SKM-1 treated with dmso at 0.1 percent for 144 hours (cell line): ENCODE results near the gene IL31RA.

Experiments
- DNase-seq: peaks from one replicate; lab custom pipeline; 2025; ENCODE audit not compliant: unreplicated experiment; lab: John Stamatoyannopoulos, UW

The IL31RA gene

DNA sequence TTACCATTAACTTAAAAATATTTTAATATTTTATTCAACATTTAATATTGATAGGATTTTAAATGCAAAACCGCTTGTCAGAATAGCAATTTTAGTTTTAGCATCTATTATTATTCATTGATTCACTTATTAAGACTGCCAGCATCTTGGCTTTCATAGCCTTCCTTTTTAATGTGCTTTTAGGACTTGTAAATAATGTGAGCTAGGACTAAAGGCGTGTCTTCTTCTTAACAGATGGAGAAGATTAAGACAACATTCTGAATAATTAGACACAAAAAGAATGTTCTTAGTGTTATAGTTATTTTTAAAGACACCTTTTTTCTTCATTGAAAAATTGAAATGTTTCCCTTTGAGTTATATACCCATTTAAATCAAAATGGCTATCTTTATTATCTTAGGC lies 6.9 kb downstream of the IL31RA start:
- no peak for DNase-seq

DNA sequence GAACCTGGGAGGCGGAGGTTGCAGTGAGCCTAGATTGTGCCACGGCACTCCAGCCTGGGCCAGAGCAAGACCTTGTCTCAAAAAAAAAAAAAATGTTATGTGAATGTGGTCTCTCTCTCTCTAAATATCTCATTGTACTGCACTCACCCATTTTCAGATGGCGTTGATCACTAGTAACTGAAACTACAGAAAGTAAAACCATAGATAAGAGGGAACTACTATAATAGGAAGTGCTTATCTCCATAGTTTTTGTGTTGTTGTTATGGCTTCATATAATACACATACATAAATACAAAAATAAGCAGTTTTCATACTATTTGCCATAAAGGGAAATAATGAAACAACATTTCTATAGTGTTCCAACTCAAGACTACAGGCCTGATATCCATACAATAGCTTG lies 9.1 kb downstream of the IL31RA start:
- DNase-seq, result no peak

DNA sequence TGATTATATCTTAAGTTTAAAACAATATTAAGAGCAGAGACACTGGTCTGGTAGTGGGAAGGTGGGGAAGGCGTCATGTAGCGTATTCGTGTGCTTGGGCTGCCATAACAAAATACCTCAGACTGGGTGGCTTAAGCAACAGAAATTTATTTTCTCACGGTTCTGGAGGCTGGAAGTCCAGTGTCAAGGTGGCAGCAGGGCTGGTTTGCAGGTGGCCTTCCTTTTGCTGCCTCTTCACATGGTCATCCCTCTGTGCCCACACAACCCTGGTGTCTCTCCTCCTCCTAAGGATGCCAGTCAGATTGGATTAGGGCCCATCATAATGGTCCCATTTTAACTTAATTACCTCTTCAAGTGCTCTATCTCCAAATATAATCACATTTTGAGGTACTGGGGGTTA lies 9.6 kb downstream of the IL31RA start:
- DNase-seq, result no peak

GRCh38 chr5:55864606-55865541 lies 13.7 kb downstream of the IL31RA start:
- DNase-seq, result peak; percentile 84

DNA sequence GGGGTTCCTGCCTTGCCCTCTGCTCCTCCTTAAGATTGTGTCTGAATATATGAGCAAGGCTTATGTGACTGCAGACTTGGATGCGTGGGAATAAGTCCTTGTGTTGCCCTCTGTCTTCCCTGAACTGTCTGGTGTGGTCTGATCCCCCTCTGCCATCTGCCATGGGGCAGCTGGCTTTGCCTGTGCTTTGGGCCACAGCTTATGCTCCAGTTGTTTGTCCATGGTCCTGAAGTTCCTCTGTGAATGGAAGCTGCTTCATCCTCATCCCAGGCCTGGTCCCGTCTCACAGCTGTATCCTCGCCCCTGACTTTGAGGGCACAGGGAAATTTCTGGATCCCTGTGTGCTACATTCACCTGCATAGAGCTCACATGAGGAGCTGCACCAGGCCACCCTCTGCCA lies 14.7 kb downstream of the IL31RA start:
- no peak for DNase-seq

DNA sequence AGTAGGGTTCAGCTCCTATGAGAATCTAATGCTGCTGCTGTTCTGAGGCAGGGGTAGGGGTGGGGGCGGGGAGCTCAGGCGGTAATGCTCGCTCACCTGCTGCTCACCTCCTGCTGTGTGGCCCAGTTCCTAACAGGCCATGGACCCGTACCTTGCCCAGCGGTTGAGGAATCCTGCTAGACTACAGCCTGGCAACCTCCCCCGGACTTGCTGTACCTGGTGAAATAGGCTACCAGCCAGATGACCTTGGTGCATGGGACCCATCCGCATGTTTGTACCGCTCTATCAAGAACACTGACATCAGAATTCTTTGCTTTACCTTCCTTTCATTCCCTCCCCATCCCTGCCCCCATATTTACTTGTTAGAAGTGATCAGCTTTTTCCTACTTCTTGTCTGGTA lies 15.3 kb downstream of the IL31RA start:
- DNase-seq, result no peak

DNA sequence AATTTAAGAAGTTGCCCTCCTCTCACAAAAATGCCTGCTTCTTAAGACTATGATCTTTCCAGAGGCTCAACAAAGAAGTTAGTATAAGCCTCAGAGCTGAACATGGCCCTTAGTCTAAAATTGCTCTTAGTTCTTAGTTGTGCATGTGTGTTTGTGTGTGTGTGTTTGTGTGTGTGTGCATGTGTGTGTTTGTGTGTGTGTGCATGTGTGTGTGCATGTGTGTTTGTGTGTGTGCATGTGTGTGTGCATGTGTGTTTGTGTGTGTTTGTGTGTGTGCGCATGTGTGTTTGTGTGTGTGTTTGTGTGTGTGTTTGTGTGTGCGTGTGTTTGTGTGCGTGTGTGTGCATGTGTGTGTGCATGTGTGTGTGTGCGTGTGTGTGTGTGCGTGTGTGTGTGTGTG lies 15.8 kb downstream of the IL31RA start:
- DNase-seq, result no peak

DNA sequence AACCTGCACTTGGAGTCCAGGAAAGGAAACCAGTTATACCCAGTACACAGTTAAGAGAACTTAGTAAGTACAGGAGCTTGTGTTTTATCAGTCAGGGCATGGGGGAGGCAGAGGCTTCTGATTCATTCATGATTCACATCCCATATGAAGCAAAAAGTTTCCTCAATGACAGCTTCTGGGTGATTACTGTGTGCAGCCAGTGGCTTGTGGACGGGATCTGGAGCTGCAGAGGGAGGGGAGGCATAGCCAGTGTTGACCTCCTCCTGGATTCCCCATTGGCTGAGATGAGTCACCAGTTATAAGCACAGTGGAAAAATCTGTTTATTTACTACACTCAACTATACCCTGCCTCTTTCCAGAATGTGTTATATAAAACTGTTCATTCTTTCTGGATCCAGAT lies 17.7 kb downstream of the IL31RA start:
- no peak for DNase-seq

DNA sequence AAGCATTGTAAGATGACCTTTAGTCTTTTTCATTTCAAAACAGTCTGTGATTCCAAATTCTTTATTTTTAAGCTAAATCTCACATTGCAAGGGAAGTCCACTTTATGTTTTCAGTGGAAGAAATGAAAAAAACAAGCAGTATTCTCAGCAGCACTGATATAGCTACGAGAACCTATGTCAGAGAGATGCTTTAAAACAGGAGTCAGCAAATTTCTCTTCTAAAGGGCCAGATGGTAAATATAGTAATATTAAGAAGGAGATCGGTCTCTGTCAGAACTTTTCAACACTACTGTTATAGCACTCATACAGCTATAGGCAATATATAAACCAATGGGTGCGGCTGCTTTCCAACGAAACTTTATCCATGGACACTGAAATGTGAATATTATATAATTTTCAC lies 18.7 kb downstream of the IL31RA start:
- no peak for DNase-seq

- DNase-seq, result no peak
These were observed 22.1 kb downstream of the IL31RA start for GRCh38 chr5:55873234-55873633.

DNA sequence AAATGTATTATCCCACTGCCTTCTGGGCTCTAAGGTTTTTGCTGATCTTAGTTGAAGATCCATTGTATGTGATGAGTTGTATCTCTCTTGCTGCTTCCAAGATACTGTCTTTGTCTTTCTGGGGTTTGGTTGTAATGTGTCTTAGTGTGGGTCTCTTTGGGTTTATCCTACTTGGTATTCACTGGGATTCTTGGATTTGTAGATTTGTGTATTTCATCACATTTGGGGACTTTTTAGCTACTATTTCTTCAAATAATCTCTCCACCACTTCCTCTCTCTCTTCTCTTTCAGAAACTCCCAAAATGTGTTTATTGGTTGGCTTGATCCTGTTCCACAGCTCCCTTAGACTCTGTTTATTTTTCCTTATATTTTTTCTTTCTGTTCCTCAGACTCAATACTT lies 26.5 kb downstream of the IL31RA start:
- DNase-seq, result no peak

DNA sequence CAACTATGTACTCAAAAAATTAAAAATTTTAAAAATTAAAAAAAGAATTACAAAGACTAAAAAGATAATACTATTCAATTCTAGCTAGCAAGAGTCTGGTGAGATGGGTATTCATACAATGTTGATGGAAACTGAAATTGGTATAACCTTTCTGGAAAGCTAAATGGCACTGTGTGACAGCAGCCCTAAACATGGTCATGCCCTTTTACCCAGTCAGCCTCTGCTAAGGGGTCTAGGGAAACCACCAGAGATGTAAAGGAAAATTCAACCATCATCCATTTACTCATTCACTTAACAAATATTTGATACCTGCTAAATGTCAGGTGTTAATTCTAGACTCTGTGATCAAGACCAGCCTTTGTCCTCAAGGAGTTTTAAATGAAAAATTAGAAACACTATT lies 29.3 kb downstream of the IL31RA start:
- DNase-seq, result no peak

GRCh38 chr5:55885359-55885758 lies 34.2 kb downstream of the IL31RA start:
- DNase-seq, result no peak

GRCh38 chr5:55888205-55888604 lies 37.0 kb downstream of the IL31RA start:
- DNase-seq, result no peak

GRCh38 chr5:55892479-55892878 lies 41.3 kb downstream of the IL31RA start:
- DNase-seq, result no peak

DNA sequence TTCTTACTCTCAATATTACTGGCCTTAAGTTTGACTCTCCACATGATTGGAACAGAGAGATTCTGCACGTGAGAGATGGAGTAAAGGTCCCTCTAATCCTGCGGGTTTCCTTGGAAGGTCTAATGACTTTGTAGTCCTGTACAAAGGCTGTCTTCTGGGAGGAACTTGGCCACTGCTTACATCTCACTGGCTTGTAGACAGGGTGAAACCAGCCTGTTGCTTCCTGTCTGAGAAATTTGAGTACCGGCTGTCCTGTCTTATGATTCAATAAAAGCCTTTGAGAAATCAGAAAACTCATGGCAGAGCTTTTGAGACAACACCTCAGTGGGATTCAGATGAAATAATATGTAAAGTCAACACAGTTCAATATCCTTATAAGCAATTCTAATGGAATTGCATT lies 43.0 kb downstream of the IL31RA start:
- DNase-seq, result no peak

DNA sequence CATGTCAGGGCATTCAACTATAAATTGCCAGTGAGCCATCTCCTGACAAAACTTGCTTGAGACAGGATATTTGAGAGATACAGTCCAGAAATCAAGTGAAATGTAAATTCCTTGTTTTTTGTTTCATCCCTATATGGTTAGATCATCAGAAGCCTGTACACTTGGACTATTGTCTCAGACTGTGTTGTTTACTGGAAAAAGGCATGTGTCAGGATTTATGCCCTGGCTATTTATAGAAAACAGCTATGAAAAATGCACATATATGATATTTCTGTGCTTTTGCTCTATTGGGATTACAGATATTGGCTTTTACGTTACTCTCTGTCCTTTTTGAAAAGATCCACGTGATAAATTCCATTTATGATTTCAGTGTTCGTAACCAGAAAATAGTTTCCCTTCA lies 44.2 kb downstream of the IL31RA start:
- DNase-seq, result no peak

- no peak for DNase-seq
These were observed 45.1 kb downstream of the IL31RA start for GRCh38 chr5:55896238-55896637.

DNA sequence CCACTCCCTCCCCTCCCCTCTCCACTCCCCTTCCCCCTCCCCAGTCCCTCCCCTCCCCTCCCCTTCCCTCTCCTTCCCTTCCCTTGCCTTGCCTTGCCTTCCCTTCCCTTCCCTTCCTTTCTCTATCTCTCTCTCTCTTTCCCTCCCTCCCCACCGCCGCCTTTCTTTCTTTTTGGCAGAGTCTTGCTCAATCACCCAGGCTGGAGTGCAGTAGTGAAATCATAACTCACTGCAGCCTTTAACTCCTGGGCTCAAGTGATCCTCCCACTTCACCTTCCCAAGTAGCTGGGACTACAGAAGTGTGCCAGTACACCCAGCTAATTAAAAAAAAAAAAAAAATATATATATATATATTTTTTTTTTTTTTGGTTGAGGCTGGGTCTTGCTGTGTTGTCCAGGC lies 45.5 kb downstream of the IL31RA start:
- DNase-seq, result no peak

- DNase-seq, result no peak
These were observed 46.2 kb downstream of the IL31RA start for GRCh38 chr5:55897206-55897894.

DNA sequence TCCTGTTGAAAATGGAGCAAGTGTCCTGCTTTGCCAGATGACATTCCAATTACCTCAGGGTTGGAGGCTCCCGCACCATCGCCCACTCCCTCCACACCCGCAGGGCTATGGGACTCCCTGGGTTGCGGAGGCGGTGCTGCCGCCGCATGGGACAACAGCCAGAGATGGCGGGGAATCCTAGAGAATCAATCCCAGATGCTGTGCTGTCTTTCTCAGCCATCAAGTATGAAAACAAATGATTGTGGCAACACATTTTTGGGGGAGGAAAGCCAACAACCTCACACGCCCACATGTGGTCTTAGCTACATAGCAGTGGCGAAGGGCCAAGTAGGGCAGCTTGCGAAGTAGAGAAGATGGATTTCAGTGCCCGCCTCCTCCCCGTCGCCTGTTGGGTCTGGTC lies 46.7 kb downstream of the IL31RA start:
- no peak for DNase-seq

GRCh38 chr5:55899344-55899743 lies 48.2 kb downstream of the IL31RA start:
- DNase-seq, result no peak
